ENCODE data around the gene OTOA.

DNA sequence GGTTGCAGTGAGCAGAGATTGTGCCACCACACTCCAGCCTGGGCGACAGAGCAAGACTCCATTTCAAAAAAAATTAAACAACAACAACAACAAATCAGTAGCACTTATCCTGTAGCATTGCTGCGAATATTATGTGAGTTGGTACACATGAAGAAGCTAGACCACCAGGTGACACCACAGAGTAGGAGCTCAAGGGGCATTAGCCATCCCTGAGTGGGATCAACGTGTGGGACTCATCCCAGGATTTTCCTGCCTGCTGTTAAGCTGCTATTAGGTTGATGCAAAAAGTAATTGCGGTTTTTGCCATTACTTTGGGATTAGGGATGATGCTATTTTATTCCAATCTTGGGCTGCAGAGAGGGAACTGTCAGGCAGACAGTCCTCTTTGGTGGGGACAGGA lies 47.2 kb downstream of the OTOA start:
- TF ChIP-seq, protein P1, sequence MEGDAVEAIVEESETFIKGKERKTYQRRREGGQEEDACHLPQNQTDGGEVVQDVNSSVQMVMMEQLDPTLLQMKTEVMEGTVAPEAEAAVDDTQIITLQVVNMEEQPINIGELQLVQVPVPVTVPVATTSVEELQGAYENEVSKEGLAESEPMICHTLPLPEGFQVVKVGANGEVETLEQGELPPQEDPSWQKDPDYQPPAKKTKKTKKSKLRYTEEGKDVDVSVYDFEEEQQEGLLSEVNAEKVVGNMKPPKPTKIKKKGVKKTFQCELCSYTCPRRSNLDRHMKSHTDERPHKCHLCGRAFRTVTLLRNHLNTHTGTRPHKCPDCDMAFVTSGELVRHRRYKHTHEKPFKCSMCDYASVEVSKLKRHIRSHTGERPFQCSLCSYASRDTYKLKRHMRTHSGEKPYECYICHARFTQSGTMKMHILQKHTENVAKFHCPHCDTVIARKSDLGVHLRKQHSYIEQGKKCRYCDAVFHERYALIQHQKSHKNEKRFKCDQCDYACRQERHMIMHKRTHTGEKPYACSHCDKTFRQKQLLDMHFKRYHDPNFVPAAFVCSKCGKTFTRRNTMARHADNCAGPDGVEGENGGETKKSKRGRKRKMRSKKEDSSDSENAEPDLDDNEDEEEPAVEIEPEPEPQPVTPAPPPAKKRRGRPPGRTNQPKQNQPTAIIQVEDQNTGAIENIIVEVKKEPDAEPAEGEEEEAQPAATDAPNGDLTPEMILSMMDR (IDR thresholded peaks at IDR 0.05) = no peak
- TF ChIP-seq POLR2A (IDR thresholded peaks at IDR 0.05) = no peak
